OCI-LY1 (cell line): ENCODE results near the gene LIN7C.
"Not testable (repeated sequence)": the region's sequence is repeated elsewhere in the genome, so short reads cannot be mapped to it uniquely, and the experiment has no call there.

ENCODE experiments used
- H2AFZ ChIP-seq: fragments of 200-600 bp; sonication (generic), shearing (Covaris generic); 2 replicates; pipeline ENCODE4 v1.6.0; 2014; ENCODE audit warnings: antibody characterized with exemption, mild to moderate bottlenecking, low read length
- H3F3A ChIP-seq: fragments of 200-600 bp; sonication (generic), shearing (Covaris generic); 2 replicates; pipeline ENCODE4 v1.6.0; 2014; ENCODE audit warnings: mild to moderate bottlenecking, antibody characterized with exemption, low read length, moderate library complexity; ENCODE audit not compliant: insufficient read depth
- H3K27ac ChIP-seq: fragments of 200-600 bp; sonication (generic); 2 replicates; pipeline ENCODE4 v1.5.1; 2014; ENCODE audit warnings: low read length, mixed run types, mild to moderate bottlenecking, low read depth; ENCODE audit not compliant: poor library complexity, severe bottlenecking
- H3K27me3 ChIP-seq: fragments of 200-600 bp; sonication (generic); 2 replicates; pipeline ENCODE4 v1.6.0; 2014; ENCODE audit warnings: antibody characterized with exemption, mild to moderate bottlenecking, low read length, moderate library complexity; ENCODE audit not compliant: insufficient read depth
- H3K36me3 ChIP-seq: fragments of 200-600 bp; sonication (generic); 2 replicates; pipeline ENCODE4 v1.6.1; 2014; ENCODE audit warnings: mild to moderate bottlenecking, antibody characterized with exemption, low read length, moderate library complexity, mixed read lengths; ENCODE audit not compliant: insufficient read depth
- H3K4me1 ChIP-seq: fragments of 200-600 bp; sonication (generic); 2 replicates; pipeline ENCODE4 v1.5.1; 2014; ENCODE audit warnings: mild to moderate bottlenecking, low read length, moderate library complexity; ENCODE audit not compliant: insufficient read depth, severe bottlenecking
- H3K4me2 ChIP-seq: fragments of 200-600 bp; sonication (generic), shearing (Covaris generic); 2 replicates; pipeline ENCODE4 v1.6.1; 2014; ENCODE audit warnings: low read length
- H3K4me3 ChIP-seq: fragments of 200-600 bp; sonication (generic); 2 replicates; pipeline ENCODE4 v1.5.1; 2014; ENCODE audit warnings: low read length, low read depth, mild to moderate bottlenecking, mixed read lengths; ENCODE audit not compliant: poor library complexity, severe bottlenecking
- H3K79me2 ChIP-seq: fragments of 200-600 bp; shearing (Covaris generic); 2 replicates; pipeline ENCODE4 v1.6.1; 2016; ENCODE audit warnings: mixed run types, low read length, mixed read lengths; ENCODE audit not compliant: insufficient read depth
- H3K9ac ChIP-seq: fragments of 200-600 bp; sonication (generic), shearing (Covaris generic); 2 replicates; pipeline ENCODE4 v1.6.1; 2014; ENCODE audit warnings: mild to moderate bottlenecking, low read length, mixed read lengths
- H3K9me2 ChIP-seq: fragments of 200-600 bp; sonication (generic), shearing (Covaris generic); 2 replicates; pipeline ENCODE4 v1.6.1; 2014; ENCODE audit warnings: low read depth, mild to moderate bottlenecking, low read length, mixed read lengths
- H3K9me3 ChIP-seq: fragments of 200-600 bp; shearing (Covaris generic); 2 replicates; pipeline ENCODE4 v1.6.1; 2014; ENCODE audit warnings: low read length, mixed read lengths
- H4K20me1 ChIP-seq: fragments of 200-600 bp; sonication (generic), shearing (Covaris generic); 2 replicates; pipeline ENCODE4 v1.6.0; 2016; ENCODE audit warnings: mild to moderate bottlenecking, low read length; ENCODE audit not compliant: insufficient read depth
- EZH2 ChIP-seq: fragments of 200-600 bp; sonication (generic), shearing (Covaris generic); IDR thresholded peaks from 2 replicates; pipeline ENCODE4 v1.8.0; 2017; ENCODE audit warnings: borderline replicate concordance, mixed run types, mild to moderate bottlenecking, antibody characterized with exemption, low read length, moderate library complexity, mixed read lengths
- TF ChIP-seq, protein P1 (sequence below): fragments of 200-600 bp; sonication (generic), shearing (Covaris generic); IDR thresholded peaks from 2 replicates; pipeline ENCODE4 v1.5.1; 2017; ENCODE audit warnings: mild to moderate bottlenecking, antibody characterized with exemption, low read length, moderate library complexity, mixed read lengths

LIN7C gene

DNA sequence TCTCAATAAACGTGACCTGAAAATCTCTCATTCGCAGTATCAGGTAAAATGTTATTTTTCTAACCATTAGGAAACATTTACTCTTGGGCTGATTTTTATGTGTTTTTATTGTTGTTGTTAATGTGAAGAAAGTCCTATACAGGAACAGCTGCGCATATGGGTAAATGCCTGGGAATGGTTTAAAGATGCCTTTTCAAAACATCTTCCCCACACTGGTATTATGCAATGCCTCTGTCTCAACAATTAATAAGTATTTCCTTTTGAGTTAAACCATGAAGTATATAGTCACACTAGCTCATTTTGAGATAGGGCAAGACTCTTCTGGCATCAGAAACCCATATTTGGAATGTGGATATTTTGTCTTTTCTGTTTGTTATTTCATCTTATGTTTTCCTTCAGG lies 13.7 kb upstream of the LIN7C start:
- Histone ChIP-seq H3K36me3 (no peaks in the 10 kb centered on the region), H4K20me1 (no peaks in the 10 kb centered on the region), H3K9me3 (0 out of 2 replicates have a peak, but pooled peaks cover under 1% of the 10 kb centered on the region), H3K4me2 (no peak overlapping the region), H3K27ac (no peak overlapping the region), H3K4me1 (no peaks in the 10 kb centered on the region), H3F3A (no peaks in the 10 kb centered on the region), H3K27me3 (no peaks in the 10 kb centered on the region), H3K79me2 (no peaks in the 10 kb centered on the region), H3K9ac (no peak overlapping the region), H3K9me2 (no peaks in the 10 kb centered on the region), H3K4me3 (no peak overlapping the region), H2AFZ (no peak overlapping the region)
- TF ChIP-seq, protein P1, sequence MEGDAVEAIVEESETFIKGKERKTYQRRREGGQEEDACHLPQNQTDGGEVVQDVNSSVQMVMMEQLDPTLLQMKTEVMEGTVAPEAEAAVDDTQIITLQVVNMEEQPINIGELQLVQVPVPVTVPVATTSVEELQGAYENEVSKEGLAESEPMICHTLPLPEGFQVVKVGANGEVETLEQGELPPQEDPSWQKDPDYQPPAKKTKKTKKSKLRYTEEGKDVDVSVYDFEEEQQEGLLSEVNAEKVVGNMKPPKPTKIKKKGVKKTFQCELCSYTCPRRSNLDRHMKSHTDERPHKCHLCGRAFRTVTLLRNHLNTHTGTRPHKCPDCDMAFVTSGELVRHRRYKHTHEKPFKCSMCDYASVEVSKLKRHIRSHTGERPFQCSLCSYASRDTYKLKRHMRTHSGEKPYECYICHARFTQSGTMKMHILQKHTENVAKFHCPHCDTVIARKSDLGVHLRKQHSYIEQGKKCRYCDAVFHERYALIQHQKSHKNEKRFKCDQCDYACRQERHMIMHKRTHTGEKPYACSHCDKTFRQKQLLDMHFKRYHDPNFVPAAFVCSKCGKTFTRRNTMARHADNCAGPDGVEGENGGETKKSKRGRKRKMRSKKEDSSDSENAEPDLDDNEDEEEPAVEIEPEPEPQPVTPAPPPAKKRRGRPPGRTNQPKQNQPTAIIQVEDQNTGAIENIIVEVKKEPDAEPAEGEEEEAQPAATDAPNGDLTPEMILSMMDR = no peak
- TF ChIP-seq EZH2 = no peak

DNA sequence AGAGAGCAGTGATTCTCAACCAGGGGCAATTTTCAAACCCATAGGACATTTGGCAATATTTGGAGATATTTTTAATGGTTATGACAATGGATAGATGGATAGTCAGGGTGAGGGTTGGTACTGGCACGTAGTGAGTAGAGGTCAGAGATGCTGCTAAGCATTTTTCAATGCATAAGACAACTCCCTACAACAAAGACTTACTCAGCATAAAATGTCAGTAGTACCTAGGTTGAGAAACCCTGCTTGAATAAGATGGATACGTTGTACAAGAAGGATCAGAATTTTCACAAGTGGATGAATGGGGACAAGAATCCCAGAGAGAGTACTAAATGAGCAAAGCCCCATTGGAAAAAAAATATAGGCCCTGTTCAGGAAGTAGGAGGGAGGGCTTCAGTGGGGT lies 11.9 kb upstream of the LIN7C start:
- Histone ChIP-seq H3K27me3 (no peaks in the 10 kb centered on the region), H3K79me2 (no peaks in the 10 kb centered on the region), H3K9me2 (no peaks in the 10 kb centered on the region), H4K20me1 (no peaks in the 10 kb centered on the region), H3K27ac (no peak overlapping the region), H3K4me1 (no peaks in the 10 kb centered on the region), H3K9ac (no peak overlapping the region), H3K4me3 (no peak overlapping the region), H3K4me2 (no peak overlapping the region), H3F3A (no peaks in the 10 kb centered on the region), H3K9me3 (0 out of 2 replicates have a peak, but pooled peaks cover 3% of the 10 kb centered on the region), H2AFZ (no peak overlapping the region), H3K36me3 (no peaks in the 10 kb centered on the region)
- no peak for TF ChIP-seq EZH2
- TF ChIP-seq, protein P1 = no peak

DNA sequence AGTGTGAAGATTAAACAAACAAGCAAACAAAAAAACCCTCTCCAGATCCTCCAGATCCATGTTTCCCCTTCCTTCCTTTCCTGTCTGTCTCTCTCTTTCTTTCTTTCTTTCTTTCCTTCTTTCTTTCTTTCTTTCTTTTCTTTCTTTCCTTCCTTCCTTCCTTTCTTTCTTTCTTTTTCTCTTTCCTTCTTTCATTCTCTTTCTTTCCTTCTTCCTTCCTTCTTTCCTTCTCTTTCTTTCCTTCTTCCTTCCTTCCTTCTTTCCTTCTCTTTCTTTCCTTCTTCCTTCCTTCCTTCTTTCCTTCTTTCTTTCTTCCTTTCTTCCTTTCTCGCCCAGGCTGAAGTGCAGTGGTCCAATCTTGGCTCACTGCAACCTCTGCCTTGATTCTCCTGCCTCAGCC lies 10.9 kb upstream of the LIN7C start:
- not testable (repeated sequence) for H3K4me2 ChIP-seq, H3K9me2 ChIP-seq, H3K9me3 ChIP-seq, H3K79me2 ChIP-seq, H3K27ac ChIP-seq, H3K4me1 ChIP-seq, H3K36me3 ChIP-seq, H3K9ac ChIP-seq, H2AFZ ChIP-seq, H4K20me1 ChIP-seq, H3K4me3 ChIP-seq, H3K27me3 ChIP-seq, H3F3A ChIP-seq

DNA sequence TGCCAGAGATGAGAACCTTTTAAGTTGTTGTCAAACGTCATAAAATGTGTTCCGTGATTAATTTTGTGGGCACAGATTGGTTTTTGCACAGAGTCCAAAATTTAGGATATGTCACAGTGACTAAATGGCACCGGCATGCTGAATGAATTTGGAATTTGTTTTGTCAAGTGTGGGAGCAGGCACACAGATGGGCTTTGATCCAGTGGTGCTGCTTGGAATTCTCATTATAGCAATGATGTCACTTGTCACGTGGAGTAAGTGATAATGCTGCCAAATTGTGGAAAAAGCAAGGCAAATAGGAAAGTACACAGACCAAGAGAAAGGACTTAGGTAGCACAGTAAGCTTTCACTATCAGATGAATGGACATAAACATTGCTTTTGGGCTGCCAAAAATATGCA lies 8.0 kb upstream of the LIN7C start:
- Histone ChIP-seq H3K9me2 (no peaks in the 10 kb centered on the region), H3K36me3 (no peaks in the 10 kb centered on the region), H3K27me3 (no peaks in the 10 kb centered on the region), H4K20me1 (no peaks in the 10 kb centered on the region), H3K4me2 (no peak overlapping the region), H2AFZ (no peak overlapping the region), H3K4me1 (no peaks in the 10 kb centered on the region), H3K79me2 (no peaks in the 10 kb centered on the region), H3F3A (no peaks in the 10 kb centered on the region), H3K9ac (no peak overlapping the region), H3K27ac (no peak overlapping the region), H3K9me3 (0 out of 2 replicates have a peak, but pooled peaks cover 3% of the 10 kb centered on the region), H3K4me3 (no peak overlapping the region)
- TF ChIP-seq, protein P1 = no peak
- TF ChIP-seq EZH2 = no peak
